ENCODE results near the gene SCGB1A1. TPM values are rescaled to one million over a fixed set of nuclear protein-coding genes. Genes with fewer than 3 reads are reported as not detected.
A peak's percentile ranks its signal among the peaks of the same experiment; 100 is the strongest.

SCGB1A1 gene
- total RNA-seq, 1 donor, result not detected

- Histone ChIP-seq H3K4me3 (ENCODE audit: insufficient read depth, low read length) (peak overlapping the region; percentile 19), H2AFZ (ENCODE audit: low read length) (peak overlapping the region; percentile 65), H3K4me2 (ENCODE audit: insufficient read depth, low read length) (peak overlapping the region; percentile 48), H3K27ac (ENCODE audit: low read depth, low read length) (no peak overlapping the region), H4K20me1 (ENCODE audit: insufficient read depth, low read length) (no peaks in the 10 kb centered on the region), H3K4me1 (ENCODE audit: insufficient read depth, low read length) (peaks cover 25% of the 10 kb centered on the region), H3K79me2 (ENCODE audit: insufficient read depth, low read length) (no peaks in the 10 kb centered on the region), H3K36me3 (ENCODE audit: insufficient read depth, low read length) (no peaks in the 10 kb centered on the region), H3K27me3 (ENCODE audit: insufficient read depth, low read length) (no peaks in the 10 kb centered on the region), H3K9me3 (ENCODE audit: low read depth, low read length) (no peaks in the 10 kb centered on the region)
- peak; percentile 98 for DNase-seq (ENCODE audit: insufficient read length, low spot score, missing footprints)
- TF ChIP-seq, protein P1, sequence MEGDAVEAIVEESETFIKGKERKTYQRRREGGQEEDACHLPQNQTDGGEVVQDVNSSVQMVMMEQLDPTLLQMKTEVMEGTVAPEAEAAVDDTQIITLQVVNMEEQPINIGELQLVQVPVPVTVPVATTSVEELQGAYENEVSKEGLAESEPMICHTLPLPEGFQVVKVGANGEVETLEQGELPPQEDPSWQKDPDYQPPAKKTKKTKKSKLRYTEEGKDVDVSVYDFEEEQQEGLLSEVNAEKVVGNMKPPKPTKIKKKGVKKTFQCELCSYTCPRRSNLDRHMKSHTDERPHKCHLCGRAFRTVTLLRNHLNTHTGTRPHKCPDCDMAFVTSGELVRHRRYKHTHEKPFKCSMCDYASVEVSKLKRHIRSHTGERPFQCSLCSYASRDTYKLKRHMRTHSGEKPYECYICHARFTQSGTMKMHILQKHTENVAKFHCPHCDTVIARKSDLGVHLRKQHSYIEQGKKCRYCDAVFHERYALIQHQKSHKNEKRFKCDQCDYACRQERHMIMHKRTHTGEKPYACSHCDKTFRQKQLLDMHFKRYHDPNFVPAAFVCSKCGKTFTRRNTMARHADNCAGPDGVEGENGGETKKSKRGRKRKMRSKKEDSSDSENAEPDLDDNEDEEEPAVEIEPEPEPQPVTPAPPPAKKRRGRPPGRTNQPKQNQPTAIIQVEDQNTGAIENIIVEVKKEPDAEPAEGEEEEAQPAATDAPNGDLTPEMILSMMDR (IDR thresholded peaks at IDR 0.05; ENCODE audit: extremely low read depth, low read depth, low read length), result no peak
These were observed 18.1 kb upstream of the SCGB1A1 start for GRCh38 chr11:62400760-62401159.

DNA sequence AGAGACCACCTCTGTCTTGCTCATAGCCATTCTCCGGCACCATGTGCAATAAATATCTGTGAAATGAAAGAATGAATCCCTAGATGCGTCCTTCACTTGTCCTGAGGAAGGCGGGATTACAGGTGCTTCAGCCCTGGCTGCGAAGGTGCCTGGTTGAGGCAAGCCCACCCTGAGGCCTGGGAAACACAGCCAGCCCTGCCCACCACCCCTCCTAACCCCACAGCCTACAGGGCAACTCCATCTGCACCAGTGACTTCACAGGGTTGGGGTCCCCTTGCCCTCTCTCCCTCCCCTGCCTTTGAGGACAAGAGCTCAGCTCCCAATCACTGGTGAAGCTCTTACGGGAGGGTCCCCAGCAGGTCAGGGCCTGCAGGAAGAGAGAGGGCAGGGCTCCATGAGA is 17.5 kb upstream of the SCGB1A1 start:
- Histone ChIP-seq H4K20me1 (ENCODE audit: insufficient read depth, low read length) (no peaks in the 10 kb centered on the region), H3K4me2 (ENCODE audit: insufficient read depth, low read length) (no peak overlapping the region), H3K9me3 (ENCODE audit: low read depth, low read length) (no peaks in the 10 kb centered on the region), H3K36me3 (ENCODE audit: insufficient read depth, low read length) (no peaks in the 10 kb centered on the region), H3K79me2 (ENCODE audit: insufficient read depth, low read length) (no peaks in the 10 kb centered on the region), H2AFZ (ENCODE audit: low read length) (peak overlapping the region; percentile 15), H3K4me1 (ENCODE audit: insufficient read depth, low read length) (peaks cover 25% of the 10 kb centered on the region), H3K4me3 (ENCODE audit: insufficient read depth, low read length) (no peak overlapping the region), H3K27ac (ENCODE audit: low read depth, low read length) (no peak overlapping the region), H3K27me3 (ENCODE audit: insufficient read depth, low read length) (no peaks in the 10 kb centered on the region)
- DNase-seq (ENCODE audit: insufficient read length, low spot score, missing footprints), result no peak
- TF ChIP-seq, protein P1 (IDR thresholded peaks at IDR 0.05; ENCODE audit: extremely low read depth, low read depth, low read length), result no peak

DNA sequence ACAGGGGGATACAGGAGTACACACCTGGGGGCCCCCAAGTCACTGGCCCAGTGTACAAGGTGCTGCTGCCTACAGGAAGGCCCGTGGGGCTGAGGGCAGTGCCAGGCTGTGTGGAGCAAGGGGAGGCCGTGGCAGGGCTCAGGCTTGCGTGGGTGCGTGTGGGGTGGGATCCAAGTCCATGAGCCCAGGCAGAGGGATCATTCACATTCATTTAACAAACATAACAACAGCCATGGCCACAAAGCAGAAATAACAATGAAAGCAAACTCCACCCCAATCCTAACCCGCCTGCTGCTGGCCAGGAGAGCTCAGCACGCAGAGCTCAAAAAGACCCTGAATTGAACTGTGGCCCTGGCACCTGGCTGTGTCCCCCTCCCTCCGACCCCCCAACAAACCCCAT is 17.0 kb upstream of the SCGB1A1 start:
- peak; percentile 58 for DNase-seq (ENCODE audit: insufficient read length, low spot score, missing footprints)
- Histone ChIP-seq H3K4me1 (ENCODE audit: insufficient read depth, low read length) (peaks cover 25% of the 10 kb centered on the region), H3K27me3 (ENCODE audit: insufficient read depth, low read length) (no peaks in the 10 kb centered on the region), H3K4me3 (ENCODE audit: insufficient read depth, low read length) (no peak overlapping the region), H3K36me3 (ENCODE audit: insufficient read depth, low read length) (no peaks in the 10 kb centered on the region), H3K27ac (ENCODE audit: low read depth, low read length) (no peak overlapping the region), H3K79me2 (ENCODE audit: insufficient read depth, low read length) (no peaks in the 10 kb centered on the region), H2AFZ (ENCODE audit: low read length) (peak overlapping the region; percentile 74), H4K20me1 (ENCODE audit: insufficient read depth, low read length) (no peaks in the 10 kb centered on the region), H3K4me2 (ENCODE audit: insufficient read depth, low read length) (peak overlapping the region; percentile 45), H3K9me3 (ENCODE audit: low read depth, low read length) (no peaks in the 10 kb centered on the region)
- TF ChIP-seq, protein P1 (IDR thresholded peaks at IDR 0.05; ENCODE audit: extremely low read depth, low read depth, low read length), result no peak

DNA sequence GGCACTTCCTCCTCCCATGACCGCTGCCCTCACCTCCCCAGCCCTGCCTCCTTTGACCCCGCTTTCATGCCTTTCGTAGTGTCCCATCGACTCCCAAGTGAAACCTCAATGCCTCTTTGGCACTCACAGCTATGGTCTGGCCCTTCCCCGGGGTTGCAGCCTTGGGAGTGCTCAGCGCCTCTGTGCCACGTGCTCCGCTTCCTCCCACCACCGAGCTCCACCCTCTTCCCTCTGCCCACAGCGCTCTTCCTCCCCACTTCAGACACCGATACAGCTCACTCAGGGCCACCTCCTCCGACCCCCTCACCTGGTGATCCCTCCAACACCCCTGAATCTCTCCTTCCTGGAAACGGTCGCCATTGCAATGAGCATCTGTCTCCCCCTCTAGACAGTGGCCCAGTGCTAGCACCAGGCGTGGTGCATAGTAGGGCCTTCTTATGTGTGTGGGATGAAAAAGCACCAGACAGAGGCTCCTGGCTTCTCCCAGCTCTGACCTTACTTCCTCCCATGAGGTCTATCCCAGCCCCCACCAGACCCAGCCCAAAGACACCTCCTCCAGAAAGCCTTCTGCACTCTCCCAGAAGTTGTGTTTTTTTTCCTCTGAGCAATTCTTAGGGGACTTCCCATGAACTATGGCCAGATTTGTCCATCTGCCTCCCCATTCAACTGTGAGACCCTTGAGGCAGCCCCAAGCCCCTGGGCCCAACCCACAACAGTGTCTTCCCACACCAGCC is 16.4 kb upstream of the SCGB1A1 start:
- no peak overlapping the region for H3K27ac ChIP-seq (ENCODE audit: low read depth, low read length)
- H2AFZ ChIP-seq (ENCODE audit: low read length), result peak overlapping the region; percentile 74
- peak; percentile 84 for DNase-seq (ENCODE audit: insufficient read length, low spot score, missing footprints)

More for the DNA sequence above, 16.4 kb upstream of the SCGB1A1 start:
- H3K27me3 ChIP-seq (ENCODE audit: insufficient read depth, low read length), result no peaks in the 10 kb centered on the region
- H3K9me3 ChIP-seq (ENCODE audit: low read depth, low read length), result no peaks in the 10 kb centered on the region
- no peaks in the 10 kb centered on the region for H3K36me3 ChIP-seq (ENCODE audit: insufficient read depth, low read length)
- H3K4me3 ChIP-seq (ENCODE audit: insufficient read depth, low read length), result no peak overlapping the region
- no peaks in the 10 kb centered on the region for H3K79me2 ChIP-seq (ENCODE audit: insufficient read depth, low read length)
- H3K4me2 ChIP-seq (ENCODE audit: insufficient read depth, low read length), result peak overlapping the region; percentile 45
- H4K20me1 ChIP-seq (ENCODE audit: insufficient read depth, low read length), result no peaks in the 10 kb centered on the region
- H3K4me1 ChIP-seq (ENCODE audit: insufficient read depth, low read length), result peaks cover 25% of the 10 kb centered on the region
- TF ChIP-seq, protein P1 (IDR thresholded peaks at IDR 0.05; ENCODE audit: extremely low read depth, low read depth, low read length), result no peak

All from osteoblast (primary cell).